ENCODE measurements around the gene RRP9. TPM values are rescaled to one million over a fixed set of nuclear protein-coding genes. Genes with fewer than 3 reads are reported as not detected.
A peak's percentile ranks its signal among the peaks of the same experiment; 100 is the strongest.
"Not testable (repeated sequence)": the region's sequence is repeated elsewhere in the genome, so short reads cannot be mapped to it uniquely, and the experiment has no call there.

RRP9 gene
- total RNA-seq, 1 experiment from 2014 or later, result 87.0 TPM

DNA sequence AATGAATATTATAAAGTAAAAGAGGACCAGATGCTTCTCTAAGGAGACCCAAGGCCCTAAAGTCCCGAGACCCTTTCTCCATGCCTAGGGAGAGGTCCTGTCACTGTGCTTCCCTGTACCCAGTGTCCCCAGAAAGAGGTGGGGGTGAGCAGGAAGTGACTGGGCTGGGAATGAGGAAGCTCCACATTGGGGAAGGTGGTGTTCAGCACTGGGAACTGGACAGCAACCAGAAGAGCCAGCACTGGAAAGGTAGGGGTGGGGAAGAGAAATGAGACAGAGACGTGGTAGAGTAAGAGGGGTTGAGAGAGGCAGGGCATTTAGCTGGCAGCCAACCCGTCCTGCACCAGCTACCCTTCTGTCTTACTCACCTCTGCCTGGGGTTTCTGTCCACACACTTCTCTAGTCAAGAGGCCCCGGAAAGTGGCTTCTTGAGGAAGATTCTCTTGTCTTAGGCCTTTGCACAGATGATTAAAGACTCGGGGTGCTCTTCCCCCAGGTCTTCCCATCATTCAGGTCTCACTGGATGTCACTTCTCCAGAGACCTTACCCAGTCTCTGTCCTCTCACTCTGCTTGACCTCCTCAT, 12.2 kb downstream of the RRP9 start:
- no peak for DNase-seq (ENCODE audit: low spot score)
- in situ Hi-C loops (cut with HindIII; ENCODE audit: low sequenced_read_pairs), result no loop called here

DNA sequence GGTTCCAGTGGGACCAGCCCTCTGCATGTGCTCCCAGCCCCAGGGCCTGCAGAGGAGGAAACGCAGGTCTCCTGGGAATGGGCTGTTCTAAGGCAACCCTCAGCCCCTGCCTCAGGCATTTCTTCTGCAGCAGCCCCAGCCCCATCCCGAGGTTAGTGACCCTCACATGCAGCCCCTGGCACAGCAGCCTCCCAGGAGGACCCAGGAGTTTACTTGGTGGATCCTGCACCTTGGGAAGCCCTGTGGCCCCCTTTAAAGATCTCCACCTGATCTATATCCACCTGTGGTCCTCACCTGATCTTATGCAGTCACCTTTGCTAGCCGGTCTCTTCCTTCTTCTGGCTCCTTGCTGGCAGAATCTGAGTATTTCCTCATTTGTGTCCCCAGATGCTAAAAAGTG, 12.7 kb downstream of the RRP9 start:
- in situ Hi-C loops (cut with HindIII; ENCODE audit: low sequenced_read_pairs); DNase-seq (ENCODE audit: low spot score): not testable (repeated sequence)

DNA sequence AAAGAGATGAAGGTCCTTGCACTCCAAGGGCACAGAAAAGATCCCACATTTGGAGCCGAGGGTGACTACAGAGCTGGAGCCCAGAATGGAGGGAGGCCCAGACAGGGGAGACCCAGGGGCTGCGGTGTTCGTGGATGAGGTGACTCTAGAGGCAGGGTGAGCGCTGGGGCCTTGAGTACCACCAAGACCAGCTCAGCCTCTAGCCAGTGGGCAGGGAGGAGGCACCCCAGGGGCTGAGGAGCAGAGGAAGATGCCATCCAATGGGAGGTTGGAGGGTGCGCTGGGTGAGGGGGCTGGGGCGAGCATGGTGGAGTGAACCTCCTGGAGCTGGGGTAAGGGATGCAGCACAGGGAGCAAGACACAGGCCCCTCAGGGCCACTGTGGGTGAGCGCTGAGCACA, 13.3 kb downstream of the RRP9 start:
- in situ Hi-C loops (cut with HindIII; ENCODE audit: low sequenced_read_pairs), result no loop called here
- DNase-seq (ENCODE audit: low spot score), result no peak

DNA sequence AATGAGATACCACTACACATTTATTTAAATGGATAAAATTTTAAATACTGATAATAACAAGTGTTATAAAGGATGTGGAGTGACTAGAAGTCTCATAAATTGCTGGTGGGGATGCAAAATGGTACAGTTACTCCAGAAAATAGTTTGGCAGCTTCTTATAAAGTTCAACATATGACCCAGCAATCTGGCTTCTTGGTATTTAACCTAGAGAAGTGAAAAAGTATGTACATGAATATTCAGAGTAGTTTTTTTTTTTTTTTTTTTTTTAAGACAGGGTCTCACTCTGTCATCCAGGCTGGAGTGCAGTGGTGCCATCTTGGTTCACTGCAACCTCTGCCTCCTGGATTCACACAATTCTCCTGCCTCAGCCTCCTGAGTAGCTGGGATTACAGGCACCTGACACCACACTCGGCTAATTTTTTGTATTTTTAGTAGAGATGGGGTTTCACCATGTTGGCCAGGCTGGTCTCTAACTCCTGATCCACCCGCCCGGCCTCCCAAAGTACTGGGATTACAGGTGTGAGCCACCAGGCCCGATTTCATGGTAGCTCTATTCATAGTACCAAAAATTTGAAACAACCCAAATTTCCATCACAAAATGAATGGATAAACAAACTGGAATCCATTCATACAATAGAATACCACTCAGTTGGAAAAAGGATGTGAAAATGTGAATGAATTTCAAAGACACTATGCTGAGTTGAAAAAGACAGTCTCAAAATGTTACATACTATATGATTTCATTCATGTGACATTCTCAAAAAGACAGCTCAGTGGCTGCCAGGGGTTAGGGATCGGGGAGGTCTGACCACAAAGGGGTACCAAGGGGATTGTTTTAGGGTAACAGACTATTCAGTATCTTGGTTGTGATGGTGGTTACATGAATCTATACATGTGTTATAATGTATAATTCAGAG, 14.4 kb downstream of the RRP9 start:
- DNase-seq (ENCODE audit: low spot score), result no peak
- in situ Hi-C loops (cut with HindIII; ENCODE audit: low sequenced_read_pairs), result no loop called here

DNA sequence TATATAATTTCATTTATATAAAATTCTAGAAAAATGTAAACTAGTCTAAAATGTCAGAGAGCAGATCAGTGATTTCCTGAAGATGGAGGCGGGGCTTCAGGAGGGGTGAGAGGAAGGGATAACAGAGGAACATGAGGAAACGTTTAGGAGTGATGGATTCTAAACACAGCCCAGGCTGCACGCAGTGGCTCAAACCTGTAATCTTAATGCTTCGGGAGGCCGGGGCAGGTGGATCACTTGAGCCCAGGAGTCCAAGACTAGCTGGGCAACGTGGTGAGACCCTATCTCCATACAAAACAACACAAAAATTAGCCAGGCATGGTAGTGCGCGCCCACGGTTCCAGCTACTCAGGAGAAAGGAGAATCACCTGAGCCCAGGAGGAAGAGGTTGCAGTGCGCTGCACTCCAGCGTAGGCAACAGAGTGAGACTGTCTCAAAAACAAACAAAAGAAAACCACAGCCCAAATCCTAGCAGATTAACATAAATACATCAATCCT, 20.6 kb downstream of the RRP9 start:
- in situ Hi-C loops (cut with HindIII; ENCODE audit: low sequenced_read_pairs), result no loop called here
- DNase-seq (ENCODE audit: low spot score), result no peak

DNA sequence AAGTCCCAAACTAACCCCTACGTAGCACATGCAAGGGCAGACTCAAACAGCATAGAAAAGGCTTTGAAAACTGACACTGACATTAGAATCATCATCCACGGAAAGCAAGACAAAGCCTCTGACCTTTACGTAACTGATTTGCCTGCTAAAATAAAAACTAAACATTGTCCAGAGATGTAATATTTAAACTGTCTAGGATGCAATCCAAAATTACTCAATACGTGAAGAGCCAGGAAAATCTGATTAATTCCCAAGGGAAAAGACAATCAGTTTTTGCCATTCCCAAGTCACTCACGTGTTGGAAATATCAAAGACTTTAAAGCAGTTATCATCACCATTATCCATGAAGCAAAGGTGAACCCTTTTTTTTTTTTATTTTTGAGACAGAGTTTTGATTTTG, 25.3 kb downstream of the RRP9 start:
- DNase-seq (ENCODE audit: low spot score), result no peak
- in situ Hi-C loops (cut with HindIII; ENCODE audit: low sequenced_read_pairs), result no loop called here

DNA sequence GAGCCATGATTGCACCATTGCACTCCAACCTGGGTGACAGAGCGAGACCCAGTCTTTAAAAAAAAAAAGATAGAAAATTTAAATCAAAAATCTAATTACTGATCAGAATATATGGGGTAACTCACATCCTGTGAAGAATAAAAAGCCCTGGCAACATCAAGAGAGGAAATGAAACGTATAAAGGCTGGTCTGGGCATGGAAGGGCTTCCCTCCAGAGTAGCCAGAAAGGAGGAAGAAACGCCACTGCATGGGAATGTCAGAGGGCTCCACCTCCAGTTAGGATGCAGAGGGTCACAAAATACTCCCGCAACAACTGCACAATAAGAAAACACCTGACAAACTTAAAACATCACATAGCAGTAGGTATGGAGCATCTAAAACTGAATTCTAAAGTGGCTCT, 33.7 kb downstream of the RRP9 start:
- DNase-seq (ENCODE audit: low spot score), result no peak
- in situ Hi-C loops (cut with HindIII; ENCODE audit: low sequenced_read_pairs), result no loop called here

DNA sequence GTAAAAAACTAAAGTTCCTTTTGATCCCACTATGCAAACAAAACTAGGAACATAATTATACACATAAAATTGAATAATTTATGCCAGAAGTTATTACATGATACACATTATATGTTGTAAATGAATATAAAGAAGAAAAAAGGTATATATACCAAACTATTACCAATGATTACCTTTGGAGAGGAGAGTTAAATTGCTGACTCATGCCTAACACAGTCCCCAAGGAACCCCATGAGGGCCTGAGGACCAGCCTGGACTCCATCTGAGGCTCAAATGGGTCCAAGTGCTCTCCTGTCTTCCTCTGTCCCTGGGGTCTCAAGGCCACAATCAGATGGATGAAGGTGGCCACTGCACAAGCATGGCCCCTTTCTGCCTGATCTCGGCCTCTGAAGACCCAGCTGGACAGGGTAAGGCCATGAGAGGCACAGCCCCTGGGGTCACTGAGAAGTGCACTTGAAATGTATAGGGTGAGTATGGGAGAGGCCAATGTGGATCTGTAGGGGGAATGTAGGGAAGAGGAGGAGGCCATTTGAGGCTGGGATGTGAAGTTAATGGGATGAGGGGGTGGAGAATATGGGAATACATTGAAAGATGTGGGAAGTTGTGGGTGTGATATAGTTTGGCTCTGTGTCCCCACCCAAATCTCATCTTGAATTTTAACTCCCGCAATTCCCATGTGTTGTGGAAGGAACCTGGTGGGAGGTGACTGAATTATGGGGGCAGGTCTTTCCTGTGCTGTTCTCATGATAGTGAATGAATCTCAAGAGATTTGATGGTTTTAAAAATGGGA, 37.5 kb downstream of the RRP9 start:
- in situ Hi-C loops (cut with HindIII; ENCODE audit: low sequenced_read_pairs), result no loop called here
- DNase-seq (ENCODE audit: low spot score), result no peak

DNA sequence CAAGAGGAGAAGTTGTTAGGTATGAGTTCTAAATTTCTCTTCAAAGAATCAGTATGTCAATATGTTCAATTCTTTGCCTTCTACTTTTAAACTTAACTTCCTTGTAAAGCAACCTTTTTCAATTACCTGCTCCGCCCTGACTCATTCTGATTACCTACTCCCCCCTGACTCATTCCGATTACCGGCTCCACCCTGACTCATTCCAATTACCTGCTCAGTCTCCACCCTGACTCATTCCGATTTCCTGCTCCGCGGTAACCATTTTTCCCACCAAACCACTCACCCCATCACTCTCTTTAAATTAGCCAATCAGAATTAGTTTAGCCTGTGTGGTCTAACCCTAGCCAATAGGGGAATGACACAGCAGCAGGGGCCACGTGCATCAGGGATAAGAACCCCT, 39.3 kb downstream of the RRP9 start:
- in situ Hi-C loops (cut with HindIII; ENCODE audit: low sequenced_read_pairs); DNase-seq (ENCODE audit: low spot score): not testable (repeated sequence)

DNA sequence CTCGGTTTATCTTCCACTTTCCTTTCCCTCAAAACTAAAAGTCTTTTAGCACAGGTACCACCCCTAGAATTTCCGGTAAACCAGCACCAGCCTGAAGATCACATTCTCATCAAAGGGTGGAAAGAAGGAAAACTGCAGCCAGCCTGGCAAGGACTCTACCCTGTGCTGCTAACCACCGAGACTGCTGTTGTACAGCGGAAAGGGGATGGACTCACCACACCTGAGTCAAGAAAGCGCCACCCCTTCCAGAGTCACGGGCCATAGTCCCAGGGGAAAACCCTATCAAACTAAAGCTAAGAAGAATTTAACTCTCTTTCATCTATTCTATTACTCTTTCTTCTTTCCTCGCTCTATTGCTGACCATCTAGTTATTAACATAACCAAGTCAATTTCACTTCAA, 41.7 kb downstream of the RRP9 start:
- in situ Hi-C loops (cut with HindIII; ENCODE audit: low sequenced_read_pairs), result not testable (repeated sequence)

DNA sequence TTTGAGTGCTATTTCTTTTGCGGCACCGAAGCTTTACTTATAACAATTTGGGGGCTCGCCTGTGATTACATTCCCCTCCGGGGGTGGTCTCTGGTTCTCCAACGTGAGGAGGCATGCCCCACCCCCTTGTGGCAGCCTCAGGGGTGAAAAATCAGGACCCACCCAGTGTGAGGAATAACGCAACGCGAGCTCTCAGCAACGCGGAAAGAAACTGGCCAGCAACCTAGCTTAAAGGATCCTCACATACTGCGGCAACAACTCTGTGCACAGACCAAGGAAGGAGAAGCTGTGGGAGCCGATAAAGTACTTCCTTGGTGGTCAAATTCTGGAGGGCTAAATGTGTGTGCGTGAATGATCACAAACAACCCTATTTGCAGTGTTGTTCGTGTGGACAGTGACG, 44.3 kb downstream of the RRP9 start:
- in situ Hi-C loops (cut with HindIII; ENCODE audit: low sequenced_read_pairs), result no loop called here
- no peak for DNase-seq (ENCODE audit: low spot score)

More for the DNA sequence above, 41.7 kb downstream of the RRP9 start:
- not testable (repeated sequence) for DNase-seq (ENCODE audit: low spot score)

DNA sequence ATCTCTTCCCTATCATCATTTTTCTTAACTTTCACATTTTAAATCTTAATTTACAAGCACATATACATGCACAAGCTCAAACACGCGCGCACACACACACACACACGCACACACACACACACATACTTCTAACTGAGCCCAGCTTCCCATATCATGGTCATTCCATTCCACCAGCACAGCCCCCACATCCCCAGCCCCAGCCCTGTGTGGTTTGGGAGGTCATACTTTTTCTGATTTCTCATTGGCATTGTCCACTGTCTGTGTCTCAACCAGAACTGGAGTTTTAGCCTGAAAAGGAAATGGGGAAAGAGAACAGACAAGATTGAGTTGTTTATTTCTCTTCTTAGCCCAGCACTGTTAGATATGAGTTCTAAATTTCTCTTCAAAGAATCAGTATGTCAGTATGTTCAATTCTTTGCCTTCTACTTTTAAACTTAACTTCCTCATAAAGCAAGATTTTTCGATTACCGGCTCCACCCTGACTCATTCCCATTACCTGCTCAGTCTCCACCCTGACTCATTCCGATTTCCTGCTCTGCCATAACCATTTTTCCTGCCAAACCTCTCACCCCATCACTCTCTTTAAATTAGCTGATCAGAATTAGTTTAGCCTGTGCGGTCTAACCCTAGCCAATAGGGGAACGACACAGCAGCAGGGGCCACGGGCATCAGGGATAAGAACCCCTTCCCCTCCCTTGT, 44.9 kb downstream of the RRP9 start:
- in situ Hi-C loops (cut with HindIII; ENCODE audit: low sequenced_read_pairs), result no loop called here
- DNase-seq (ENCODE audit: low spot score), result no peak

DNA sequence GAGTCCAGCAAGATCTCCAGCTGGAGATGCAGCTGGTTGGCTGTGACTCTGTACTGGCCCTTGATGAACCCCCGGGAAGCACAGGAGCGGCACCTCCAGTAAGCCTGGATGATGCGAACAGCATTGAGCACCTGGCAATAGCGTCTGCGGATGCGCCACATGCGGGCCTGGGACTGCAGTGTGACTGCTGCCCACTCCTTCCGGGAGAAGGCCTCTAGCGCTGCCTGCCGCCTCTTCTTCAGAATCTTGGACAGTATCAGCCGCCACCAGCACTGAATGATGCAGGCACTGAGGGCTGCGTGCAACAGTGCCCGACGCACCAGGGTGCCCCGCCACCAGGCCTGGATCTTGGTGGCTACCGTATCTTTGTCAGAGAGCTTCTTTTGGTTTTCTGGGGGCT, 46.8 kb downstream of the RRP9 start:
- DNase-seq (ENCODE audit: low spot score), result no peak
- in situ Hi-C loops (cut with HindIII; ENCODE audit: low sequenced_read_pairs), result no loop called here

DNA sequence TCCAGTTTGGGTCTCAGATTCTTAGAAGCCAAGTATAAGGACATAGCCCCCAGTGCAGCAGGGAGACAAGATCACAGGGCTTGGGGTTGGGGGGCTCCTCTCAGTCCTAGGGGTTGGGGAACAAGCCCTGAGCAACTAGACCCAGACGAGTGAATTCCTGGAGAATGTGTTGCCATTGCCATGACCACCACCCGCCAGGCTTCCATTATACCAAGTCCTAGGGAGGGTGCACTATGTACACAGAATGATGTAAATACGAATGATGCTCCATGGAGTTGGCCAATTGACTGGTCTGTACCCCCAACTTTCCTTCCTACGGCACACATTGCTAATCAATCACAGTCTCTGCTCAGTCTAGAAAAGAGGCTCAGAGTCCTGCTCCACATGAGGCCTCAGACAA, 47.3 kb downstream of the RRP9 start:
- in situ Hi-C loops (cut with HindIII; ENCODE audit: low sequenced_read_pairs), result no loop called here
- DNase-seq (ENCODE audit: low spot score), result no peak

DNA sequence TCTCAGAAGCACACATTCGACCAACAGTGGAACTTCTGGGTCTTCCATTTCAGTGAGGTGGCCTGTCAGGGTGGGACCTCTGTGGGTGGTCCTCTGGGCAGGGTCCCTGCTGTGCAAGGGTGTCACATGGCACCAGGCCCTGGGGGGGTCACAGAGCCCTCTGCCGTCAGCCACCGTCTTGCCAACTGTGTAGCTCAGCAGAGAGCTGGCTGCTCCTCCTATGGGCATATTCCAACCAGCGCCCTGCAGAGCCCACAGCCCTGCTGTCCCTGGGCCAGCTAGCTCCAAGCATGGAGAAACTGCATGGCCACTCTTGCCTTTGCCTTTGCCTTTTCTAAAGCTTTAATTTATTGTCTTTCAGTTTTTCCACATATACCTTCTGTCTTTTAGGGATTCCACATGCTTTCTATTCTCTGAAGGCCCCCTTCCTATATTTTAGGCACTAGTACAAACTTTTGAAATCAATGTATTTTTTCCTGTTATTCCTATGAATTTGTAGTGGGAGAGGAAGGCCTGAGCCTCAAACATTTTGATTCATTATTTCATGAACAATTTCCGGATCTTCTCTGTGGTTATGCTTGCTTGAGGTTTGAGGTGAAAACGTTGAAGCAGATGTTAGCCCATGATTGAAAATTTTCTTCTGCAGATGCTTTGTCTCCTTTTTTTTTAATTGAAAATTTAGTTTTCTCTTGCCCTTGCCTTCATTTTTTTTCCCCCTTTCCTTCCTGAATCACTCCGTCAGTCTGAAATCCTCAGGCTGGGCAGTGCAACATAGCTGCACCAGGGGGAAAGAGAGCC, 50.3 kb downstream of the RRP9 start:
- in situ Hi-C loops (cut with HindIII; ENCODE audit: low sequenced_read_pairs), result no loop called here
- DNase-seq (ENCODE audit: low spot score), result peak; percentile 62

DNA sequence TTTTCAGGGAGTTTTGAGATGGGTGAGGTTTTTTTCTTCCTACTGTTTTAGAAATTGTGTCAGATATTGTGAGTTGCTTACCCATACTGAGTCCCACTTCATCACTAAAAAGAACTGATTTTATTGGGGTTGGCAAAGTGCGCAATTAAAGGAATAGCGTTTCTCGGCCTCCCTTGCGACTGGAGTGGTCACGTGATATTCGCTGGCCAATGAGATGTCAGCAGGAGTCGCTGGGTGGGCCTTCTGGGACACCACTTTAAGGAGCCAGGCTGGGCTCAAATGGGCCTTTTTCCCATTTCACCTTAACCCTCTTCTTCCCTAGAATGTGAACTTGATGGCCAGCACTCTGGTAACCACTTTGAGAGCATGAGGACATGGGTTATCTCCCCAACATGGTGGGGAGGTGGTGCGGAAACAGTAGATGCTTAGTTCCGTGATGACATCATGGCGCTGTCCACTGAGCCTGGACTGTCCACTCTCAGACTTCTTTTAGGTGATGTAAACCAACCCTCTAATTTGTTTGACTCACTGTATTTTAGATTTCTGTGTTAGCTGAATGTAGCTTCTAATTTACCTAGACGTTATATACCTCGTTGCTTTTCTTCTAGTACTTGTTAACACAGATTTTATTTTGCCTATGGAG, 53.1 kb downstream of the RRP9 start:
- no peak for DNase-seq (ENCODE audit: low spot score)
- in situ Hi-C loops (cut with HindIII; ENCODE audit: low sequenced_read_pairs), result no loop called here

DNA sequence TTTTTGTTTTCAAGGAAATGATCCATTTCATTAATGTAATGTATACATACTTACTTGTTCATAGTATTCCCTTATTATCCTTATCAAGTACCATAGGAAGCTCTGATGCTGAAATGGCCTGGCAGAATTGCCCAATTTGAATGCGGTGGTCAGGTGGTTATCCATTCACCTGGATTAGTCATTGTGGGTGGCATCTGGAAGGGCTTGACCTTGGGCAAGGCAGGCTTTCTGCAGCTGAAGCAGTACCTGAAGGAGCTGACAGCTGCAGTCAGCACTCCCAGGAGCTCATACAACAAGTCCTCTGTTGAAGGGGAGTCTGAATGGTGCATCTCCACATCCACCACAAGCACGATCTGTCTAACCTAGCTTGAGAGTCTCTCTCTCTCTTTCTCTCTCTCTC, 54.1 kb downstream of the RRP9 start:
- no peak for DNase-seq (ENCODE audit: low spot score)
- in situ Hi-C loops (cut with HindIII; ENCODE audit: low sequenced_read_pairs), result no loop called here

DNA sequence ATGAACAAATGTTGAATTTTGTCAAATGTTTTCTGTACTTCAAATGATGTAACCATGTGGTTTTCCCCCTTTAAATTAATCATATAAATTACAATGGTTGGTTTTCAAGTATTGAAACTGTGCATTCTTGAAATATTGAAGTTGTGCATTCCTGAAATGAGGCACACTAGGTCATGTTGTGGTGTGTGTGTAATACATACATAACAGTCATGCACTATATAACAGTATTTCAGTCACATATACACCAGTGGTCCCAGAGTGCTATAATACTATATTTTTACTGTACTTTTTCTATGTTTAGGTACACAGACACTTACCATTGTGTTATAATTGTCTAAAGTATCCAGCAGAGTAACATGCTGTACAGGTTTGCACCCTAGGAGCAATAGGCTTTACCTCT, 55.3 kb downstream of the RRP9 start:
- DNase-seq (ENCODE audit: low spot score), result no peak
- in situ Hi-C loops (cut with HindIII; ENCODE audit: low sequenced_read_pairs), result no loop called here

All from G401 (cell line).